ENCODE data around the gene ILKAP.
A peak's percentile ranks its signal among the peaks of the same experiment; 100 is the strongest.

The ILKAP gene, protein sequence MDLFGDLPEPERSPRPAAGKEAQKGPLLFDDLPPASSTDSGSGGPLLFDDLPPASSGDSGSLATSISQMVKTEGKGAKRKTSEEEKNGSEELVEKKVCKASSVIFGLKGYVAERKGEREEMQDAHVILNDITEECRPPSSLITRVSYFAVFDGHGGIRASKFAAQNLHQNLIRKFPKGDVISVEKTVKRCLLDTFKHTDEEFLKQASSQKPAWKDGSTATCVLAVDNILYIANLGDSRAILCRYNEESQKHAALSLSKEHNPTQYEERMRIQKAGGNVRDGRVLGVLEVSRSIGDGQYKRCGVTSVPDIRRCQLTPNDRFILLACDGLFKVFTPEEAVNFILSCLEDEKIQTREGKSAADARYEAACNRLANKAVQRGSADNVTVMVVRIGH

DNA sequence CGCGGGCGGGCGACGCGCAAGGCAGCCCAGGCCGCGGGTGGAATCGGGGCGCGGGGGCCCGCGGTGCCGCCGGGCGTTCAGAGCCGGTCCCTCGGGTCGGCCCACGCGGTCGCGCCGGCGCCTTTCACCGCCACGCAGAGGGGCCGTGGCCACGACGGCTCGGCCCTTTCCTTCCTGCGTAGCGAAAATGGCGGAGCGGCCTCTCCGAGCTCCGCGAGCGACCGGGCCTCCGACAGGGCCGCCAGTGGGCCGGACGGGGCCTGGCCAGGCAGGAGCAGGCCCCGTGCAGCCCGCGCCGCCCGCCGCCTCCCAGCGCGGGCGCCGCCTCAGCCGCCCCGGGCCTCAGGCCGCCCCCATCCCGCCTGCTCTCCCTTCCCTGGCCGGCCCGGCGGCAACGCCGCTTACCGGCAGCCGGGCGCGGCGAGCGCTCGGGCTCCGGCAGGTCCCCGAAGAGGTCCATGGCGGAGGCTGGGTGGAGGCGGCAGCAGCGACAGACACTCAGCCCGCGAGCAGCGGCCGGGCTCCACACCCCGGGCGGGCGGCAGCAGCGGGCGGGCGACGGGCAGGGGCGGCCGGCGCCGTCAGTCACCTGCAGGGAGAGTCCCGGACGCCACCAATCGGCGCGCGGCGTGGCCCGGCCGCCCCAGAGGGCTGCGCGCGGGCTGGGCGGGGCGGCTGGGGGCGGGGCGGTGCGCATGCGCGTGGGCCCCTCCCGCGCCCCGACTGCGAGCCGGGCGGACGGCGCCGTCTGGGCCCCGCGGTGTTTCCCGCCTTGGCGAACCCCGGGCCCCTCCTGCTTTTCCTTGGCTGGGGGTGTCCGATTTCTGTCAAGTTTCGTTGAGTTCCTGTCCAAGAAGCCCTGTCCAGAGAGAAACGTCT, at the start of gene ILKAP:
Gene ILKAP, minus strand, starts transcription at position 602 of the 879 bp plus-strand sequence. Its CDS starts 142 bp downstream, at position 460.
- DNase-seq (ENCODE audit: low read depth): peak; percentile 3

DNA sequence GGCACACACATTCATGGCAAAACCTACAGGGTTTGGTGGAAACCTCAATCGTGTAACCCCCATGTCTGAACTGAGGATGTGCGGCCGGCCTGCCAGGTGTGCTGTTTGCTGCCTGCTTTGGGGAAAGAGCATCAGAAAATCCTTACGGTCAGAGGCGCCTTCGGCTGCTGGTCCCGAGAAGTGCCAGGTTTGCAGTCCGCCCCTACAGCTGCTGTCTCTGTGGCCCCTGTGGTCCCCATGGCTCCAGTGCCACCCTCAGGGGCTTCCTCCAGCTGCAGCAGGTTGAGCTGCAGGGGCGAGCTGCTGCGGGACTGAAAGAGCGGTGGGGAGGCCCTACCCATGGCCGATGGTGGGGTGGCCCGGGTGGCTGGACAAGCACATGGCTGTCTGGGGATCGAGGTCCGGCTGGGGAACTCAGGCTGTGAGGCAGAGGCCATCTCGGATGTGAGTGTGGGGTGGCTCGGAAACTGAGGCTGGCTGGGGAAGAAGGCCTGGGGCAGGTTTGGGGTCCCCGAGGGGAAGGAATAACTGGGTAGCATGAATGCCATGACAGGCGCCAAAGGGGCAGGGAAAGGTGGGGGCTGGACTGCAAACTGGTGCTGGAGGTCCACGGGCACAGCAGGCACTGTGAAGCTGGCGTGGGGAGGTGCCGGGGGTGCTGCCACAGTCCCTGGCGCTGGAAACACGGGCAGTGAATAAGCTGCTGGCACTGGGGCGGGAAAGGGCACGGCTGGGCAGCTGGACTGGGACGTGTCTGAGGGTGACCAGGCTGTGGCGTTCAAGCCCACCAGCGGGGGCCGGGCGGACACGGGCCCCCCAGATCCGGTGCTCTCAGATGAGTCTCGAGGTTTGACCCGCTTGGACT, 49.5 kb upstream of the ILKAP start:
- DNase-seq (ENCODE audit: low read depth): no peak

DNA sequence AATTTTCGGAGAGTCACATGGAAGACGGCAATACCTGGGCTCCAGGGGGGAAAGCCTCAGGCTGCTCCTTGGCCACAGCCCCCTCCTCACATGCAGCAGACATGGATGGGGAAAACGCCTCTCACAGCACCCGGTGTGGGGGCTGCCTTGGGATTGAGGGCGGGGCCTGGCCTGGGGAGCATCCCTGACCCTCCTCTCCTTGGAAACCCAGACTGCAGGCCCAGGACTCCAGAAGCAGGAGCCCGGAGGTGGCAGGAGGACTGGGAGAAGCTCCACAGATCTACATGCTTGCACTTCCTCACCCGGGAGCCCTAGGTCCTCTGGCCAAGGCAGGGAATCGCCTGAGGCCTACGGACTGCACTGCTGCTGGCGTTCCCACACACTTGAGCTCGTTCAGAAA, 48.5 kb upstream of the ILKAP start:
- DNase-seq (ENCODE audit: low read depth): no peak

DNA sequence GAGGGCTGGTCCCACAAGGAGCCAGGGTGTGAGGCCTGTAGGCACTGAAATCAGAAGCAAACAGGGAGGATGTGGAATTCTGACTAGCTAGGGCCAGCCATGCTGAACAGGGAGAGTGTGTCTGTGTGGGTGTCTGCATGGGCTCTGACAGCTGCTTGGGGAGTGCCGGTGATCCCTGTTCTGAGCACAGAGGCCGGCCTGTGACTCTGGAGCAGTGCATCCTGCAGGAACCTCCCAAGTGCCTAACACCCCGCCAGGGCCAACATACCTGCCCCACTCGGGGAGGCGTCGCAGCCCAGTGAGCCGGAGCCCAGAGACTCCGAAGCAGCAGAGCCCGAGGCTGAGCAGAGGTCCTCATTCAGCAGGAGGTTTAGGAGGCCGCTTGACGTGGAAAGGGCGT, 47.8 kb upstream of the ILKAP start:
- no peak for DNase-seq (ENCODE audit: low read depth)

DNA sequence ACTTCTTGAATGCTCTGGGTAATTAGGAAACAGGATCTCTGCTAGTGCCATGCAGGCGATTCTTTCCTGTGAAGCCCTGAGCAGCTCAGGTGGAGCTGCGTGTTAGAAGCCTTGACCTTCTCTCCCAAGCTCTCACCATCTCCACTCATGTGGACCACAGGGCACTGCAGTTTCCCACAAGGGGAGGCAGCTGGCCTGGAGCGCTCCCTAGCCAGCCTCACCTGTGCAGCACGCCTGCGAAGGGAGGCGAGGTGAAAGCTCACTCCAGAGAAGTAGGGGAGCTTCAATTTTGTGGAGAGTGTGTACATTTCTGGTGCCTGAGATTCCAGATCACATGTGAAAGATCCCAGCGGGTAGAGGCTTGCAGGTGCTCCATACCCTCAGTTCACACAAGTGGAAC, 47.4 kb upstream of the ILKAP start:
- DNase-seq (ENCODE audit: low read depth): no peak

DNA sequence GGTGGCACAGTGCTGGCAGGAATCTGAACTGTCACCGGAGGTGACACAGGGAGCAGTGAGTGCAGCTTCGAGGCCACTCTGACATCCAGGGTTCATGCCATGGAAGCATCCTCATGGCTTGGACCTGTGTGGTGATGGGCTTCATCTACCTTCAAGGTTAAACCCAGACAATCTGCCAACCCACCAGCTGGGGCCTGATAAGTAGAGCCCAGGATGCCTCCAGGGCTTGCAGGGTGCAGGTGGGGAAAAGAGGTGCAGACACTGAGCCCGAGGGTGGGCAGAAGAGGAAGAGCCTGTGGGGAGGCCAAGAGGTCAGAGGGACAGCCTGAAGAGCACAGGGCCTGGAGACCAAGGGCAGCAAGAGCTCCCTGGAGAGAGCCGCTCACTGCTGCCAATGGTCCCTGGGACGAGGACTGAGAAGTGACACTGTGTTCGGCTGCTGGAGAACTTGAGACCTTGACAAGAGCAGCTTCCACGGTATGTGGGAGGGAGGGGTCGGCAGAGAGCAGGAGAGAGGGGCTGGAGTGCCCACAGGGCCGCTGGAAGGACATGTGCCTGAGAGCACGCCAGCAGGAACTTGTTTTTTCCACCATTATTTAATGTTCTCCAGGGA, 44.5 kb upstream of the ILKAP start:
- DNase-seq (ENCODE audit: low read depth): no peak

DNA sequence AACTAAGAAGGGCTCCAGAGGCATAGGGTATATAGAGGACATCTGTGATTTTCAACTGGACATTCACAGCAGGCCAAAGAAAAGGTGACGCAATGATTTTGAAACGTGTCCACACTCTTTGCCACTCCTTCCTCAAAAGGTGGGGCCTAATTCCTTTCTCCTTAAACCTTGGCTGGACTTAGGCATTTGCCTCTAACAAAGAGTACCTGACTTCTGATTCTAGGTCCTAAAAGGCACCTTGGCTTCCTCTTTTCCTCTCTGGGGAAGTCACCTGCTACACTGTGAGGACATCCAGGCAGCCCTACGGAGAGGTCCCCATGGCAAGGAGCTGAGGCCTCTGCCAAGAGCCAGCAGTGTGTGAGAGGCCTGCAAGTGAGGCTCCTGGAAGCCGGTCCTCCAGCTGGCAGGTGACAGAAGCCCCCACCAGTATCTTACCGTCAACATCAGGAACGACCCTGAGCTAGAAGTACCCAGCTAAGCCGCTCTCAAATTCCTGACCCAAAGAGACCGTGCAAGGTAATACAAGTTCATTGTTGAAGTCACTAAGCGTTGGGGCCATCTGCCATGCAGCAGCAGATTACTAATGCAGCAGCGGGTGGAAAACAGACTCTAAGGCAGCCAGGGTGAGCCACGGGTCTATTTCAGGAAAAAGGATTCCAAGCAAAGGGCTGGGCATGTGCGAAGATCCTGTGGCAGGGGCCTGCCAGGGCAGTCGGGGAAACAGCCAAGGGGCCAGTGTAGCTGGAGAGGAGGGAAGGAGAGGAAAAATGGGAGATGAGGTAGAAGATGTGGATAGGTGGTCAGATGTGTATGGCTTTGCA, 43.7 kb upstream of the ILKAP start:
- no peak for DNase-seq (ENCODE audit: low read depth)

DNA sequence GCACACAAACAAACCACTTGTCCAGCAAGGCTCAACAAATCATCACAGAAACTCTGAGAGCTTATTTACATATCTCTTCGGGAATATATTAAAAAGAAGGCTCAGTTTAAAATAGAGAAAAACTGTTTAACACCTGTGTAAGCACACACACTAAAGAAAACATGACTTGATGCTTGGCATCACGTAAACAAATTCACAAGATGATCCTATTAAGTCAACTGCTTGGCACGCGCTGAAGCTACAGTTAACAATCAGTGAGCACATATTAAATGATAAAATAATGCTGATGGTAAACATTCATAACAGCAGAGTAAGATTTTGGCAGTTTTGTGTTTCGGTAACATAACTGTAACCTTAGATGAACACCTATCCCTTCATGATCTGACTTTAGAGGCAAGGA, 40.7 kb upstream of the ILKAP start:
- DNase-seq (ENCODE audit: low read depth): no peak

DNA sequence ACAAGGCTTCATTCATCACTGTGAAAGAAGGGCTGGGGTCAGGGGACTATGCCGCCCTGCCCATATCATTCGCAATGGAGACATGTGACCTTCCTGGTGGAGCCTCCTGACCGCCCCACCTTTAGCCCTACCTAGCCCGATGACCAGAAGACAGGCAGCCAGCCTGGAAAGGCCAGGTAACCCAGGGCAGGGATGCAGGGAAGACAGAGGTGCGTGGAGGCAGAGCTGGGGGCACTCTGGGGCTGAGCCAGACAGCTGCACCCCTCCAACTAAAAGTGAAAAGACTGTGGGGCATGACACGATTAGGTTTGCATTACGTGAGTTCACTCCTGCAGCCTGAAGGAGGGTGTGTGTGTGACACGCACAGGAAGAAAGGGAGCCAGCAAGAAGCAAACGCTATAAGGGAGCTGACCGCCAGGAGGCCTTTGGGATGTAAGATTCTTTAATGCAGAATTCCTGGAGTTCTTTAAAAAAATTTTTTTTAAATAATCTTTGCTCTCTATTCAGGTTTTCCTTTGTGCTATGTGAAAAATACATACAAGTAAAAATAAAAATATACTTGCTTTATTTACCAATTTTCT, 40.1 kb upstream of the ILKAP start:
- no peak for DNase-seq (ENCODE audit: low read depth)

DNA sequence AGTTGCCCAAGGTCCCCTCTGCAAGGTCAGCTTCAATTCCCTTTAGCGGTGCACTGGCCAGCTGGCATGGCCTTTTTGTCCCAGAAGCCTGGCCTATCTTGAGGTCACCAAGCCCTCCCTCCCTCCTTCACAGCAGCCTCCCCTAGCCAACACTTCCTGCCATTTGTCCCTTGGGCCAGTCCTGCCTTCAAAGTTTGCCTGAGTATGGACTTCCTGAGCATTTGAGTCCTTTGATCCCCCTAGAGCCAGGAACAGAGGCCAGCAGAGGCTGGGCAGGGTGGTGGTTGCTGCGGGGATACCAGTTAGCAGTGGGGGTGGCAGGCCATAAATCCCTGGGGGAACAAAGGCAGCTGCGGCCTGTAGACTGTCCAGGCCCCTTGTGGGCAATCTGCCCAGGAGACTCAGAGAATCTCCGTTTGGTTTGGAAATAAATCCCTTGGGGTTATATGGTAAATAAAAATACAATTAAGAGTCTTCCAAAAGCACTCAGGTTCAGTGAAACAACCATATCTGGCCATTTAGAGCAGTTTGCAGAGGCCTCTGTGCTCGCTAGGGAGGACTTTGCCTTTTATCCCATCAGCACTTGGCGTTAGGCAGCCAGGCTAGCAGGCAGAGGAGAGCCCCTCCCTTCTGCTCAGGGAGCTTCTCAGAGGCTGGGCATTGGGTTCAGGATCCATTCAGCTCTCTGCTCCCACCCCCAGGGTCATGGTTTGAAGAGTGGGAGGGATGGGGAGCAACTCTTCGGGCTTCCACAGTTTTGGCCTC, 39.4 kb upstream of the ILKAP start:
- DNase-seq (ENCODE audit: low read depth): no peak

DNA sequence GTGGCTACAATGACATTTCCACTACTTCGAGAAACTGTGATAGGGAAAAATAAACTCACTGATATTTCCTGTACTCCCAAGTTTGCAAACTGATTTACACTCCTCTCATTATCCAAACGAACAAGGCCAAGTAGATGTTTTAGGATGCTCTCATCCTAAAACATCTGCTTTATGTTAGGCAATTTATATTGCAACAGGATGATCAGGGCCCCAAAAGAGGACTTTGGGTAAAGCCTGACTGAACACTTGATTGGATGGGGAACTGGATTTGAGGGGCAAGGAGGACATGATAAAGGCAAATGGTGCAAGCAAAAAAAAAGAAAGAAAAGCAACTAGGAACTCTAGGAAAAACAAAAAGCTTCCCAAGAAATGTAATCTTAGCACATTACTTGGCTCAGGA, 38.5 kb upstream of the ILKAP start:
- no peak for DNase-seq (ENCODE audit: low read depth)

DNA sequence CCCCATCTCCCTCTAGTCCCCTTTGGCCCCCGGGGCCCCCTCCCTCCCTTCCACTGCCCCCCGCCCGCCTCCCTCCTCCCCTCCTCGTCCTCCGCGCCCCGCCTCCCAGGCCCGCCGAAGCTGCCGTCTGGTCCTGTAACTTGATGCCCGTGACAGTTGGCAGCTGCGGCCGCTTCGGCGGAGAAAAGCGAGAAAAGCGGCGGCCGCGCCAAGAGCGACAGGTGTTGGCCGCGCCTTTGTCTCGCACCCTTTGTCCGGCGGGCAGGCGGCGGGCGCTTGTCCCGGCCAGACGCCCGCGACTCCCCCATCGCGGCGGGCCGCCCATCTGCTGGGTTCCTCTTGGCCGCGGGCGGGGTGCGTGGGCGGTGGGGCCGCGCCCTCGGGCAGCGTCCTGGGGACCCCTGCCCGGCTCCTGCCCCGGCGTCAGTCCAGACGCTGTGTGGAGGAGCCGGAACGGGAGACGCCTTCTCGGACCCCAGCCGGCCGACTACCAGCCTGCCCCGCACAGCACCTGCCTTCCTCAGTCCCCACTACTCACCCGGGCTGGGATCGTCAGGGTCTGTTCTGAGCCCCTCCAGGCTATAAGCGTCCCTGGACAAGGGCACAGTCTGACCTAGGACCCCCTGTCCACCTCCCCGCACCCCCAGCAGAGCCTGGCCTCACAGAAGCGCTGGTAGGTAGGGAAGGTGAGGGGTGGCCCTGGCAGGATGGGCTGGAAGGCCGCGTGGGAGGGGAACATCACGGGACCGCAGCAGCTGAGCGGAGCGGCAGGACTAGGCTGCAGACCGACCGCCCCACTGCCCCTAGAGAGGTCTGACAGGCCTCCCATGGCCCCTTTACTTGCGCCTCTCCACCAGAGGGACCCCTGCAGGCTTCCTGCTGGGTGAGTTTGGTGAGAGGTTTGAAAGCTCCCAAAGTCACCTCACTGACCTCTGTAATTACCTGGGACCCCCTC, 37.5 kb upstream of the ILKAP start:
- no peak for DNase-seq (ENCODE audit: low read depth)

DNA sequence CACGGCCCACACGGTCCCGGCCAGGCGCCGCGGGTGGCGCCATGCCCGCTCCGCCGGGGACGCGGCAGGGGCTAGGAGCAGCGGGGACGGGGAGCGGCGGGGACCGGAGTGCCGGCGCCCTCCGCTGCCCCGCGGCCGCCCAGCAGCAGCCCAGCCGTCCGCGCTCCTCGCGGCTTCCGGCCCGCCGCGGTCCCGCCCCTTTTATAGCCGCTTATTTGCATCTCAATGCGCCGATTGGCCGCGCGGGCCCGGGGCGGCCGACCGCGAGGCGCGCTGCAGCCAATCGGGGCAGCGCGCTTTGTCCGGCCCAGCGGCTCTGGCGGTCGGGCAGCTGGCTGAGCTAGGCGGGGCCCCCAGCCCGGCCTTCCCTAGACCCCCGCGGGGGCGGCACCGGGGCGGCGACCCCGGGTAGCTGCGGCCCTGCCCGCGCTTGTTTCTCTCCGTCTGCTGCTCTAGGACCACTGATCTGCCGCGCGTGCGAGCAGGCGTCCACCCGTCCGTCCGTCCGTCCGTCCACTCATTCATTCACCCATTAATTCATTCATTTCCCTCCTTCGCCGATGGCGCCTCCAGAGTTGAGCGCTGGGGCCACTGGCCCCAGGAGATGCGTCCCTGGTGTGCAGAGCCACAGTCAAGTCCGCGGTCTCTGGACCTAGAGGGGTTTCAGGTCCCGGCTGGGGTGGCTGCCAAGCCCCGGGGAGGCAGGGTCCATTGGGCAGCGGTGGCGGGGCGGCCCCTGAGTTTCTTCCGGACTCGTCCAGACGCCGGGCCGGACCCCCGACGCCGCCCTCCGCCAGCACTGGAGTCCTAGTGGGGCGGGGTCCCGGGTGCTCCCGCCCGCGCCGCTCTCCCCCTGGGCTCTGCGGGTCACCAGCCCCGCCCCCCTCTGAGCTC, 36.6 kb upstream of the ILKAP start, which contains the start of gene HES6:
Gene HES6, minus strand, starts transcription at position 176 of the 894 bp plus-strand sequence. Its CDS starts 133 bp downstream, at position 43.
- DNase-seq (ENCODE audit: low read depth): no peak

DNA sequence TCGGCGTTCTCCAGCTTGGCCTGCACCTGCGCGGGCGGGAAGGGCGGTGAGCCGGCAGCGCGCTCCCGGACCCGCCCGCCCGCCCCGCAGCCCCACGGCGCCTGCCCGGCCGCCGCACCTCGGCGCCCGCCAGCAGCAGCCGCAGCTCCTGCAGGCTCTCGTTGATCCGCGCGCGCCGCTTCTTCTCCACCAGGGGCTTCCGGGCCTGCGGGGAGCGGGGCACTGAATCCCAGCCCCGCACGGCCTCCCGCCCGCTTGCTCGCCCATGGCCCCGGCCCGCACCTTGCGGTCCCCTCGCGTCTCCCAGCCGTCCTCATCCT, 36.0 kb upstream of the ILKAP start:
- DNase-seq (ENCODE audit: low read depth): no peak

DNA sequence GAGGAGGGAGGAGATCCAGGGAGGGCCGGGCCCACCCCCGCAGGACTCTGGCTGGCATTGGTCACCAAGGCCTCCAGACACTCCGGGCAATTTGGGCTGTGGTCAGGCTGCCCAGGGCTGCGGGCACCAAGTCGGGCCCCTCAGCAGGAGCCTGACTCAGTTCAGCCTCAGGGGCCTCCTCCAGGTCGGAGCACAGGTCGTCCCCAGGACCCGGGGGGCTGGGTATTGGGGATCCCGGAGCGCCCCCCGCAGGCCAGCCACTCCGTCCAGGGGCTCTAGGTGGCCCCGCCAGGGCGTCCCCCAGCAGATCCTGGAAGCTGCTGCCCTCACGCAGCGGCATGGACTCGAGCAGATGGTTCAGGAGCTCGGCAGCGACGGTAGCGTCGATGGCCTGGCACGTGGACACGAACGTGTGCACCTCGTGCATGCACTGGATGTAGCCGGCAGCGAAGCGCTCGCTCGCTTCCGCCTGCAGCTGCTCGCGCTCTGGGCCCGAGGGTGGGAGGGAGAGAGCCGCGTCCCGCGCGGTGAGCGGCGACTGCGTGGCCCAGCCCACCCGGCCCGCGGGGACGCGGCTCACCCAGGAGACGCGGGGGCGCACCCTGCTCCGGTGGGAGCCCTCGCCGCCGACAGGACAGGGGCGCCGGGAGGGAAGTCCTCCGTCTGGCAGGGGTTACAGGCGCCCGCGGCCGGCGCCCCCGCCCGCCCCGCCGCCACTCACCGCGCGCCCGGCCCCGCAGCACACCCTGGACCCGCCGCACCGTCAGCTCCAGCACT, 35.5 kb upstream of the ILKAP start:
- DNase-seq (ENCODE audit: low read depth): no peak

DNA sequence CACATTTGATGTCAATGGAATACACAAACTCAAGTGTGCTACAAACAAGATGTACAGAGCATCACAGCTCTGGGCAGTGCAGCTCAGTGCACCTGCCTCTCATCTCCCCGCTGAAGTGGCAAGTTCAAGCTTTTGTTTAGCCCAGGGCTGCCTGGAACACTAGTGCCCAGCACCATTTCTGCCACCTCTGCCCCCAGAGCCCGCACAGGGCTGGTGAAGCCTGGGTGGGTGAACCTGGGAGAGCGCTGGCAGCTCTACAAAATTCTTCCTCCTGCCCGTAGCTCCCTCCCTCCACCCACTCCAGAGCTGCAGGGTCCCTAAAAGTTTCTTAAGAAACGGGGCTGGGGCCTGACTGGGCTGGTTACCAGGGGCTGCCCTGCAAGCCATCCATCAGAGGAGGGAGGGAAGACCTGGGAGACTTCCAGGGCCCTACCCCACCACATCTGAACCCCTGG, 34.8 kb upstream of the ILKAP start:
- no peak for DNase-seq (ENCODE audit: low read depth)
